Thyroid gland (tissue), 4 donors: ENCODE measurements around the gene SMARCE1. TPM values are rescaled to one million over a fixed set of nuclear protein-coding genes. Genes with fewer than 3 reads are reported as not detected.

Experiments
- DNase-seq, 2 donors: peaks; one replicate each; pipeline ENCODE4 v3.0.0-alpha.2; 2019
- H3K27ac ChIP-seq, 3 donors: fragments of 200-600 bp; sonication (generic); 1 replicate in 2 of 3; 2 replicates in 1 of 3; pipeline ENCODE4 v1.5.1; 2016 to 2019; ENCODE audit warnings: mild to moderate bottlenecking in 1 of 3, moderate library complexity in 1 of 3
- H3K27me3 ChIP-seq: fragments of 200-600 bp; sonication (generic); one replicate; pipeline ENCODE4 v1.5.1; 2019
- H3K36me3 ChIP-seq, 2 donors: fragments of 200-600 bp; sonication (generic); one replicate each; pipeline ENCODE4 v1.5.1; 2016 to 2019
- H3K4me1 ChIP-seq, 2 donors: fragments of 200-600 bp; sonication (generic); one replicate each; pipeline ENCODE4 v1.5.1; 2017 to 2019
- H3K4me3 ChIP-seq, 3 donors: fragments of 200-600 bp; sonication (generic); replicated peaks in 1 of 3; 1 replicate in 2 of 3; 2 replicates in 1 of 3; pipeline ENCODE4 v1.5.1; 2016; ENCODE audit warnings: mild to moderate bottlenecking in 1 of 3
- H3K9me3 ChIP-seq: fragments of 200-600 bp; sonication (generic); one replicate; pipeline ENCODE4 v1.5.1; 2017
- POLR2A ChIP-seq, 2 donors: fragments of 450-650 bp; IDR thresholded peaks; one replicate each; pipeline ENCODE4 v1.6.1; 2017; ENCODE audit warnings: antibody characterized with exemption in 2 of 2, mild to moderate bottlenecking in 2 of 2, moderate library complexity in 1 of 2
- WGBS, 2 donors: methylation state at CpG; one replicate each; pipeline ENCODE4 v1.1.5; 2017; 5-methylcytosine and 5-hydroxymethylcytosine counted together
- intact Hi-C: fragments of 100-400 bp; cut with DNase I; formaldehyde crosslinking; loops from one replicate; pipeline ENCODE4 v1.15.1; 2023
- total RNA-seq, 4 donors: library from RNA; depleted of rRNA; stranded (reverse); fragments of >200 nt; gene quantifications; one replicate each; pipeline ENCODE4 v1.2.3, GENCODE V29; 2016
- TF ChIP-seq, protein P1 (sequence below), 6 experiments: fragments of 200-600 bp in 3 of 6; fragments of 450-650 bp in 3 of 6; sonication (generic) in 3 of 6; IDR thresholded peaks; one replicate each; pipeline ENCODE4 v1.5.1; 2016 to 2019; ENCODE audit warnings: antibody characterized with exemption in 6 of 6, mild to moderate bottlenecking in 2 of 6, inconsistent platforms in 1 of 6, moderate library complexity in 1 of 6

SMARCE1 gene
- total RNA-seq, 4 donors from 2014 or later: 82.1 to 125 (median 108) TPM

- Histone ChIP-seq H3K27me3 (no peaks in the 10 kb centered on the region), H3K4me3 (no peak overlapping the region), H3K27ac (no peak overlapping the region), H3K36me3 (no peaks in the 10 kb centered on the region), H3K9me3 (no peaks in the 10 kb centered on the region), H3K4me1 (no peaks in the 10 kb centered on the region)
- DNase-seq: no peak
- WGBS, 2 donors: 83% methylated on average over 5 of the region's 5 CpGs
- intact Hi-C loops: no loop called here
- TF ChIP-seq, protein P1, sequence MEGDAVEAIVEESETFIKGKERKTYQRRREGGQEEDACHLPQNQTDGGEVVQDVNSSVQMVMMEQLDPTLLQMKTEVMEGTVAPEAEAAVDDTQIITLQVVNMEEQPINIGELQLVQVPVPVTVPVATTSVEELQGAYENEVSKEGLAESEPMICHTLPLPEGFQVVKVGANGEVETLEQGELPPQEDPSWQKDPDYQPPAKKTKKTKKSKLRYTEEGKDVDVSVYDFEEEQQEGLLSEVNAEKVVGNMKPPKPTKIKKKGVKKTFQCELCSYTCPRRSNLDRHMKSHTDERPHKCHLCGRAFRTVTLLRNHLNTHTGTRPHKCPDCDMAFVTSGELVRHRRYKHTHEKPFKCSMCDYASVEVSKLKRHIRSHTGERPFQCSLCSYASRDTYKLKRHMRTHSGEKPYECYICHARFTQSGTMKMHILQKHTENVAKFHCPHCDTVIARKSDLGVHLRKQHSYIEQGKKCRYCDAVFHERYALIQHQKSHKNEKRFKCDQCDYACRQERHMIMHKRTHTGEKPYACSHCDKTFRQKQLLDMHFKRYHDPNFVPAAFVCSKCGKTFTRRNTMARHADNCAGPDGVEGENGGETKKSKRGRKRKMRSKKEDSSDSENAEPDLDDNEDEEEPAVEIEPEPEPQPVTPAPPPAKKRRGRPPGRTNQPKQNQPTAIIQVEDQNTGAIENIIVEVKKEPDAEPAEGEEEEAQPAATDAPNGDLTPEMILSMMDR (IDR thresholded peaks at IDR 0.05): no peak
- no peak for TF ChIP-seq POLR2A (IDR thresholded peaks at IDR 0.05)
These were observed 34.0 kb downstream of the SMARCE1 start for GRCh38 chr17:40613467-40614154.

GRCh38 chr17:40612599-40613244 lies 34.9 kb downstream of the SMARCE1 start:
- H3K36me3 ChIP-seq: no peaks in the 10 kb centered on the region
- WGBS, 2 donors: 55 to 60% methylated on average over 11 of the region's 11 CpGs
- no peaks in the 10 kb centered on the region for H3K27me3 ChIP-seq
- H3K27ac ChIP-seq: no peak overlapping the region
- intact Hi-C loops: no loop called here
- no peaks in the 10 kb centered on the region for H3K9me3 ChIP-seq
- TF ChIP-seq, protein P1 (IDR thresholded peaks at IDR 0.05): no peak
- no peak for TF ChIP-seq POLR2A (IDR thresholded peaks at IDR 0.05)
- no peak for DNase-seq
- H3K4me3 ChIP-seq: no peak overlapping the region
- H3K4me1 ChIP-seq: peaks cover 2 to 8% of the 10 kb centered on the region in 2 donors

DNA sequence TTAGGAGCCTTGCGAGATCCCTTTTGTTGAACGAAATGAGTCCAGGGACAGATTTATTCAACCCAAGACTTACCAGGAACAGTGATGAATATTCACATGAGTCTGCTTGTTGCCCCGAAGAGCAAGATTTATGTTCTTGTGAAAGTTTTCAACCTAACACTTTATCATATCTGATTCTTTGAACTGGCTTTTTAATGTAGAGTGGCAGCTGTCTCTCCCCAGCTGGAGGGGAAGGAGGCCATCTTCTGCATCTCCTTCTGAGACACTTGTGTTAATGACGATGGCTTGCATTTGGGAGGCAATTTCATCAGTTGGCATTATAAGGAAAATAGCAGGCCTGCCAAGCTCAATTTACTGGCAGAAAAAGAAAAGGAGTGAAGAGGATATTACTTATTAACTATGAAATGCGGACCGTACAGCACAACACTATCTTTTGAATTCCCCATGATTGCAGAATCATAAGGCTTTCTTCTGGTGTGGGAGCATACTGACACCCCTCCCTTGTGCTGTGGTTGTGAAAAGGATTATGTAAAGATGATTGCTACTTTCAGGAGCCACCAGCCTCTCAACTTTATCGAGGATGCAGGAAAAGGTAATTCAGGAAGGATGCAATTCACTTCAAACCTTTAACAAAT lies 35.7 kb downstream of the SMARCE1 start:
- Histone ChIP-seq H3K36me3 (no peaks in the 10 kb centered on the region), H3K27ac (no peak overlapping the region), H3K4me3 (no peak overlapping the region), H3K27me3 (no peaks in the 10 kb centered on the region), H3K9me3 (no peaks in the 10 kb centered on the region), H3K4me1 (peaks cover 9 to 16% of the 10 kb centered on the region in 2 donors)
- intact Hi-C loops: no loop called here
- DNase-seq: no peak
- TF ChIP-seq, protein P1 (IDR thresholded peaks at IDR 0.05): no peak
- 84% methylated on average over 7 of the region's 7 CpGs for WGBS, 2 donors

GRCh38 chr17:40610359-40610758 lies 37.3 kb downstream of the SMARCE1 start:
- Histone ChIP-seq H3K27ac (no peak overlapping the region), H3K36me3 (no peaks in the 10 kb centered on the region), H3K27me3 (no peaks in the 10 kb centered on the region), H3K4me1 (peaks cover 10 to 21% of the 10 kb centered on the region in 2 donors), H3K9me3 (no peaks in the 10 kb centered on the region), H3K4me3 (no peak overlapping the region)
- intact Hi-C loops: no loop called here
- TF ChIP-seq, protein P1 (IDR thresholded peaks at IDR 0.05): no peak
- TF ChIP-seq POLR2A (IDR thresholded peaks at IDR 0.05): no peak
- 53 to 62% methylated on average over 2 of the region's 2 CpGs for WGBS, 2 donors
- no peak for DNase-seq
